ENCODE measurements around the gene MYO5A.

MYO5A gene

DNA sequence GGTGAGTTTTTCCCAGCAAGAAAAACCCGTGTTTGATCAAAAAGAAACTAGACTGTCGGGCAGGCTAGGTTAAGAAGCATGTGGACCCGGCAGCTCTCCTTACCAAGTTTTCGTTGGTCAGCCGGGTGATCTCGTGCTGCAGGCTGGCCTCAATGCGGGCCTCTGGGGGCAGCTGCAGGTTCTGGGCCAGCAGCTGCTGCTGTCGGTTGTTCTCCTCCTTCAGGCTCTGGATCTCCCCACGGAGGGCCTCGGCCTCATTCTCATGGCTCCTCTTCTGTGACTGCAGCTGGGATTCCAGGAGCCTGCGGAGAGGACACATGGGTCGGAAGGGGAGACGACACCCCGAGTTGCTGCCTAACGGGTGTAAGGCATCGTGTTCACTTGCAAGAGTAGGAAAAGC, 188.6 kb downstream of the MYO5A start:
- DNase-seq (ENCODE audit: insufficient read length, low spot score) (no peak), FAIRE-seq (no peak)

DNA sequence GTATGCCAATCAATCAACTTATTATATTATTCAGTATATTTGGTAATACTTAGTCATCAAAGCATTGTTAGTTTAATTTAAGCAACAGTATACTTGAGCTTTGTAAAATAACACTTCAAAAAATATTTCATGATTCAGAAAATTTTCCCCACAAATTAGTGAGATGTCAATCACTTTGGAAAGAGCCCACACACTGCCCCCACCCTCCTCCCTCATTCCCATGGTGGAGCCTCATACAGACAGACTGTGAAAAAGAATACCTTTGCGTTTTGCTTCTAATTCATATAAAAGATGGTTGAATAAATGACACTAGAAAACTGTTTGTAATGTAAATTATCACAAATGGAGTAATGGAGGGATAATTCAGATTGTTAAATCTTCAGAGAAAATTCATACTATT, 189.8 kb downstream of the MYO5A start:
- no peak for DNase-seq (ENCODE audit: insufficient read length, low spot score)
- no peak for FAIRE-seq

DNA sequence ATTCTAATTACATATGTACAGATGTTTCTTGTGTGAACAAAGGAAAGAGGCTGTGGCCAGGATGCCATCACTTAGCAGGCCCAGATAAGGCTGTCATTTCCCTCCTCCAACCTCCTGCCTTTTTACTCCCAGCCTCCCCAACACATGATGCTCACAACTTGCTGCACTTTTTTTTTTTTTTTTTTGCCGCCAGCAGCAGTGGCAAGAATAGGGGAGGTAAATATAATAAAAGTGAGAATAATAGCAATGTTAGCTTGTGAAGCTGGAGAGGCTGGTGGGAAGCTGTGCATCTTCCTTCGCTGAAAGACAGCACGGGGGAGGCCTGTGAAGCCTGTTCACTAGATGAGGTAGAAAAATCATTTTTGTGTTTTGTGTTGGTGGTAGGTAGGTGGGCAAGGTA, 190.6 kb downstream of the MYO5A start:
- DNase-seq (ENCODE audit: insufficient read length, low spot score) (no peak), FAIRE-seq (no peak)

DNA sequence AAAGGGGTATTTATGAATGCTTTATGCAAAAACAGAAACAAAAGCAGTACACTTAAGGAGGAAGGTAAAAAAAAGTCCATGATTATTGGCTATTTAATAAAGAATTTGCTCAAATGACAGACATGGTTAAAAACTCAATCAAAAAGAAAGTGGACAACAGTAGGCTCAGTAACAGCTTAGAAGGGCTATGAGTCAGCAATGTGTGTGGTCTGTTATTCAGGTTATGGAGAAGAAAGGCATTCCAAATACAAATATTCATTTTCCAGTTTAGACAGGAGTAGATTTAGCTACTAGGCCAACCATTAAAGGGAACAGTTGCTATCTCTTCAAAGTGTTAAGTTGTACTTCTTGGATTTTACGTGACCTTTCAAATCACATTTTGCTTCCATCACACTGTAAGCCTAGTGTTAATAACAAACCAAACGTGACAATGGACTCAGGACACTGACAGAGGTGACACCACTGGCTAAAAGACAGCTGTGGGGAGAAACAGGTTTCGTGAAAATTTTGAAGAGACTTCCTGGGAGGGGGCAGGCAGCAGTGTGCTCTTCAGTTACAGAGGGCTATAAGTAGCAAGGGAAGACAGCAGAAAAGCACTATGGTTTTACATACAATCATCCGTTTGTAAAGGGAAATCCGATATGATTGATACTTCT, 191.4 kb downstream of the MYO5A start:
- FAIRE-seq (no peak), DNase-seq (ENCODE audit: insufficient read length, low spot score) (no peak)

DNA sequence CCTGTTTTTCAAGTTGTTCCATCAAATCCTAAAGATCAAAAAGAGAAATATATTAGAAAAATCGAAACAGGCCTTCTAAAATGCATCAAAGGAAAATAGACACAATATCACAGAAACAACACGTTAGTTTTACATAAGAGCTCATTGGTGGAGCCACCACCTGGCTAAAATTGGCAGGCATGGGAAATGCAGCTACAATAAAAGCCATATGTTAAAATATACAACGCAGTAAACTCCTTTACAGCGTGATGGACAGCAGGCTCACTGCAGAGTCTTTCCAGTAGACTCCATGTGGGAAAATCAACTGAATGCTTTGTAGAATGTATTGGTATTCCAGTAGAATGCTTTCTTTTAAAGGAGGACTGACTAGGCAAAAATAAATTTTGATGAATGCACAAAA, 192.2 kb downstream of the MYO5A start:
- FAIRE-seq = peak; percentile 64

DNA sequence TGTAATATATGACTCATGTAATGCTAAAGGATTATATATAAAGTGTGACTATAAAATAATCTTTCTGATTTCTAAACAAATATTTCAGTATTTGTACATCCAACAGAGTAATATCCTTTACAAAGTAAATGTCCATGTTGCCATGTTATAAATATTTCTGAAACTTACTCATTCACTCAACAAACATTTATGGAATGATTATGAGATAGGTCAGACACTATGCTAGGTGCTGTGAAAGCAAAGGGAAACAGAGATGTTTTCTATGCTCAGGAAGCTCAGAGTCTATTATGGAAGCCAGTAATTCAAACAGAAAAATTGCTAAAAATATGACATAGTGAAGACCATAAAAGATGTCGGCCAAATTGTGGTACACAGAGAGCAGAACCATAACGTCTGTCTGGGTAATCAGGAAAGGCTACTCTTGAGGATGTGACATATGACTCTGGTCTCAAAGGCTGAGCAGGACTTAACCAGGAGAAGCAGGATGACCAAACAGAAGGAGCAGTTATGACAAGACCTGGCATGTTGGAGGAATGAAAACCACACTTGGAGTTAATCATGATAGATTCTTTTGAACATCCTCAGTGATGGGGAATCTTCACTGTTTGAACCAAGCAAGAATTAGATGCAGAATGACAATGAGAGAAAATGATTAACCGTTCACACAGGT, 194.1 kb downstream of the MYO5A start:
- DNase-seq (ENCODE audit: insufficient read length, low spot score) (no peak), FAIRE-seq (no peak)

More for the DNA sequence above, 192.2 kb downstream of the MYO5A start:
- no peak for DNase-seq (ENCODE audit: insufficient read length, low spot score)

DNA sequence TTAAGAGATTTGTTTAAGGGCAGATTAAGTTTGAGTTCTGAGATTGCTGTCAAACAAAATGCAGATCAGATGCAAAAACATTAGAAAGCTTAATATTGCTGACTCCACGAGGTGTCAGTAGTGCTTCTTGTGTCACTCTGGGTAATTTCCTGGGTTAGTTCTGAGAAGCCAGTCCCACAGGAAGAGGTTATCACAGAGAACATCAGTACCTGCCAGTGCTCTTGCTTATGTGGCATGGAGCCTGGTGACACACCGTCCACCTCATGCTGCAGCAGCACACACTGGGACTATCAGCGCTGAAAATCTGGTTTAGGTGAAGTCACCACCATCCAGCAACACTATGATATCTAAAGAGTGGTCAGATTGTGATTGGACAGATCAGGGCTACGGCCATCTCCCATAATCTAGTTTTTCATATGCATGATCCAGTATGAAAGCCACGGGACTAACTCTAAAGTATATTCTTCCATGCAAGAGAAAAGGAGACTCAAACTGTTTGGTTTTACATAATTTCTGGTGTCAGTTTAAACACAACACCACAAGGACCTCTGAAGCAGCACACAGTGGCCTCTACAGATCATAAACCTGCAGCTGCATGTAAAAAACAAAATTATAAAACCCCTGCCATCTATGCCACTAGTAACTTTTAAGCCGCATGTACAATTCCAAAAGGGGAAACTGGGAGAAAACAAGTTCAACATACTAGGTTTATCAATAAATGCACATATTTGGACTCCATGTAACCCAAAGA, 197.0 kb downstream of the MYO5A start:
- FAIRE-seq = peak; percentile 95

DNA sequence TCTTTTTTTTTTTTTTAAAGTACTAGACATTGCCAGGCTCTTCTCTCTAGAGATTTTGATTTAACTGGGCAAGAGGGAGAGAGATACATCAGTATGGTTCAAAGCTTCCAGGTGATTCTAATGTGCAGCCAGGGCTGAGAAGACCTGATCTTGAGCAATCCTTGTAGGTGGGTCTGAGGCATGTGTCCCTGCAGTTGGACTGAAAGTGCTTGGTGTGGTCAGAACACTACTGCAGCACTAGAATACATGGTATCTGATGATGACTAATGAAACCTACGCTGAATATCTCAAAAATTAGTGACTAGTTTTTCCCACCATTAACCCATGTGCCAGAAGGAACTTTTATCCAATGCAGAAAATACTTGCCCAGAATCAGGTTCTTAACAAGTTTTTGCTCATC, 198.7 kb downstream of the MYO5A start:
- FAIRE-seq = no peak
- DNase-seq (ENCODE audit: insufficient read length, low spot score) = no peak

More for the DNA sequence above, 197.0 kb downstream of the MYO5A start:
- peak; percentile 61 for DNase-seq (ENCODE audit: insufficient read length, low spot score)

DNA sequence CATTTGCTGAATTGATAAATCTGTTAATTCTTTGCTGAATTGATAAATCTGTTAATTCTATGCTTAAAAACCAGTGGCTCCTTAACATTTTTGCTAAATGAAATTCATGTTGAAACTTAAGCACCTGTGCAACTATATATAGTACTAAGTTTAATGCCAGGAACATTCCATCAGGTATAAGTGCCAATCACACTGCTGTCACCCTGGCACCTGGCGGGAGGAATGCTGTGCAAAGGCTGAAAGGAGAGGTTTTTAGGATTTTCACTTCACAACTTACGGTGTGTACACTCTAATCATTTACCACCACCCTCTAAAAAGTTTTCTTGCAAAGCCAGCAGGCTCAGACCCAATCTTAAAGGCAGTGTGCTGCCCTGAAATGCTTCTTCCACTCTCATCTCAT, 199.5 kb downstream of the MYO5A start:
- DNase-seq (ENCODE audit: insufficient read length, low spot score) (no peak), FAIRE-seq (no peak)

DNA sequence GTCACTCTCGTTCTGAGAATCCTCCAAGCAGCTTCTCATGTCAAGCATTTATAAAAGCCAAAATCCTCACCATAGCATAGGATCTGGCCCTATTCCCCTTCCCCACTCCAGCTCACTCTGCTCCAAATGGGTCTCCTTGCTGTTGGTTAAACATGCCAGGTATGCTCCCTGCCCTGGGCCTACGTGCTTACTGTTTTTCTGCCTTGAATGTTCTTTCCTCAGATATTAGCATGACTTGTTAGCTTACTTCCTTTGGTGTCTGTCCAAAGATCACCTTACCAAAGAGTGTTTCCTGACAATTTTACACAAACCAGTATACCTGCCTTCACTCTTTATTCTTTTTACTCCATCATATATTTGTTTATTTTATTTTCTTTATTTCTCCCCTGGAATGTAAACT, 200.0 kb downstream of the MYO5A start:
- DNase-seq (ENCODE audit: insufficient read length, low spot score) (no peak), FAIRE-seq (no peak)

DNA sequence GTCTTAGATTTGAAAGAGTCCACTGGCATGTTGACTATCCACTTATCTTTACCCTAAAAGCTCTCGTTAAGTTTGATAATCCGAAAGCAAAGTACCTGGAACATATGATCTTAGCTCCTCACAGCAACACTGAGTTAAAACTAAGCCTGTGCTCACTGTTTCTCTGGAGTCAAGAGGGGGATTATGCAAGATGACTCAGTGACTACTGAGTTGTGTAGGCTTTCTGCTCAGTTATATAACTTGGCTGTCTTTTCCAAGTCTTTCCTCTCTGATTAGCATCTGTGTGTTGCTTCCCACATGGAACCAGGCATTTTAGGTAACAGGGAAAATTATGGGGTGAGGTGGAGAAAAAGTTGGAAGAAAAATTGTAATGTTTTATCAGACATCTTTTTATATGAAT, 201.9 kb downstream of the MYO5A start:
- DNase-seq (ENCODE audit: insufficient read length, low spot score) (no peak), FAIRE-seq (no peak)

DNA sequence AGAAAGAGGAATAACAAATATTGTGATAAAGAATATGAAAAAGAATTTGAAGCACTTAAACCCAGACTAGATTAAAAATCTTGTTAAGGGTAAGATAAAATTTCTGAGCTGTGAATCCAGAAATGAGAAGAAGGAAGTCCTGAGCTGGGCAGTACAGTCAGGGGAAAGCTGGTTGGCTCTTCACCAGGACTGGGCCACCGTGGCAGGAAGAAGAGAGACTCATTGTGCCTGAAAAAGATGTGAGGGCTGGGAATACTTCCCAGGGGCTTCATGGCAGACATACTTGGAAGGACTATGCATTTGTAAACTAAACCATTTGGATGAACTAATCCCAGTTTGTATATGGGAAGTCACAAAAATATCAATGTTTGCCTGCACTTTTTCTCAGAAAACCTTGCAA, 204.6 kb downstream of the MYO5A start:
- DNase-seq (ENCODE audit: insufficient read length, low spot score) = no peak

DNA sequence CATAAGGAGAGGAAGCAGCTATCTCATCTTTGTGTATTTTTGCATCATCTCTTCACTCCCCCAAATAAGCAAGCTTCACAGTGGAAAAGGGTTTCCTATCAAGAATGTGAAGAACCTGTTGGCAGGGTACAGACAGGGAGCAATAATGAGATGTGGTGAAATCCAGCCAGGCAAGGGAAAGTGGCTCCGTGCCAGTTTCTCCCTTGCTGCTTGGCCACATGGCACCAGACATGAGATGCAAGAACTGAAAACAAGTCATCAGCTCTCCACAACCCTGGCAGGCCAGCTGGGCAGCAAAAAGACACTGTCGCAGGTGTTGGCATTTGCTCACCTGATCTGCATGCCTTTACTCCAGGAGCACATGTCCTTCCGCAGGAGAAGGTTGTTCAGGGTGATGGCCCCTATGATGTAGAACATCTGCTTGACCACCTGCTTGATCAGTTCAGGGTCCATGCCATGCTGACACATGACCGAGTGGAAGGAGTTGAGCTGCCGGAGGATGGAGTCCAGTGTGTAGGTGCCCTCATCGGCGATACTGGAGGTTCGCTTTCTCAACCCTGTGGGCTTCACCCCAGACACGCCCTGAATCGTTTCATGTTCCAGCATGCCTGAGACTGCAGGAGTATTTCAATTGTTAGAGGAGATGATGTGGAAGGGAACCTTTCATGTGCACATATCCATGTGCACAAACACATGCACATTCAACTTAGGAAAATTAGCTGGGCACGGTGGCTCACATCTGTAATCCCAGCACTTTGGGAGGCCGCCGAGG, 209.8 kb downstream of the MYO5A start:
- FAIRE-seq (no peak), DNase-seq (ENCODE audit: insufficient read length, low spot score) (no peak)

More for the DNA sequence above, 204.6 kb downstream of the MYO5A start:
- no peak for FAIRE-seq

DNA sequence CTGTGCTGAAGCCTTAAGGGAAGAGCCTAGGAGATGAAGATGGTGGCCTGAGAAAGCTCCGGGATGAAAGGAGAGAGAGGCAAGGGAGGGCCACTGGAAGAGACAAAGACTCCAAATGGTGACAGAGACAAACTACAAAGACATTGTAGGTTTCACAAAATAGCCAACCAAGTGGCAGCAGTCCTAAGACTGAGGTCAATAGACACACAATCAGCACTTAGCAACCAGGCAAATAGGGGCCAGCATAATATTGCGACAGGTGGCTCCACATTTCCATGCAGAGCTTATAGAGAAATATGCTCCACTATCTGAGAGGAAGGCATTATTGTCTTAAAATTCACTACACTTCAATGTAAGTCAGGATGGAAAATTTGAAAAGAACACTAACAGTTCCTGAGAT, 211.0 kb downstream of the MYO5A start:
- FAIRE-seq (no peak), DNase-seq (ENCODE audit: insufficient read length, low spot score) (no peak)

DNA sequence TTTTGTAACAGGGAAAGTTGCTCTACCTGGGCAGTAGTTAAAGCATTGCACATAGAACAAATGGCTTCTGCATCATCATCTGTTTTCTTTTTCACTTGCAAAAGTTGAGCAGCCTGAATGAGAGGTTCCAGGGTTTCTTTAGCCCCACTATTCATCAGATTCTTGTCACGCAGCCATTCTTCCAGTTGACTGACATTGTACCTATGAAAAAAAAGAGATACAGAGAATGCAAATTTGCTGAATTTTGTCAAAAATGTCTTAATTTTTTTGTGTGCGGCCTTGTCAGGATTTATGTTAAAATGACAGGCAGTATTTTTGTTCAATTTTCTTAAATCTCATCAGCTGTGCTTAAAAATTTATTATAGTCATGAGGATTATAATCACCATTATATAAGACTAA, 211.7 kb downstream of the MYO5A start:
- no peak for FAIRE-seq

DNA sequence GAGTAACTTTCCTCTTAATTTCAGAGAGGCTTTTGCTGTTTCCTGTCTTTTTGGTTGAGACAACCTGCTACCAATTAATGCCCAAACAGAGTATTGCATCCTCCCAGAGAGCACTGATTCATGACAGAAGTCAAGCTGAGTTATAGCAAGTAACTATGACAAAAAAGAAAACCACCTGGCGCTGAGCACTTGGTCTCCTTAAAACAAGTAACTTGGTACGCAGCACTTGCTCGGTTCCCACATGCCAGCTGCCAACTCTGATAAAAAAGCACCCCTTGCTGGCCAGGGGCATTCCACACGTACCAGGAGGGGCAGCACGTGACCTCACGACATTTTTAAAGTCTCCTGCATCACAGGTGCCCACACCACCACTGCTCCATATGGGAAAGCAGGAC, 219.5 kb downstream of the MYO5A start:
- peak; percentile 14 for FAIRE-seq
- DNase-seq (ENCODE audit: insufficient read length, low spot score) = no peak

More for the DNA sequence above, 211.7 kb downstream of the MYO5A start:
- DNase-seq (ENCODE audit: insufficient read length, low spot score) = no peak

DNA sequence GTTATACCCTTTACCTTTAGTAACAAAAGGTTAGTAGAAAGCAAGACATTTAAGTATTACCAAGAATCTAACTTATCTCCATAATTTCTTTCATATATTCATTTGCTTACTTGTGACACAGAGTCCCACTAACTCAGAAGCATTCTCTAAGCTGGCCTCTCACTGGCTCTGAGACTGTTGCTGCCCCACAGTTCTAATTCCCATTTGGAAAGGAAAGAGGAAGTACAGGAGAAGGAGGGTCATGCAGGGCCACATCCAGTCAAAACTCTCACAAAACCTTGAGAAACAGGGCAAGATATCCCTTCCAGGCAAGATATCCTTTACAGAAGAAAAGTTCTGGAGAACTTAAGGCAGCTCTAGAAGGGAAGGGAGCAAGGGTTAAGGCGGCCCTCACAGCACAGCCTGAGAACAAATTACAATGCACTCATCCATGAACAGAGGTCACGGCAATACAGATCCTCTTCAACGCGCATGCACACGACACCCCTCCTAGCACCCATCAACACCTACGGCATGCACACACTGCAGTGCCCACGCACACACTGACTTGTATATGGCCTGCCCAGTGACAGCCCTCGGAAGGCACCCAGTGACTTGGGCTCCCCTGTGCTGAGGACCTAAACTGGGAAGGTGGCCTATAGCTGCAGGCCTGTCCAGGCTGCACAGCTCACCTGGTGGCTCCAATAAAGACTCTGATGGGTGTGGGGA, 220.1 kb downstream of the MYO5A start:
- no peak for DNase-seq (ENCODE audit: insufficient read length, low spot score)
- FAIRE-seq = peak; percentile 86

DNA sequence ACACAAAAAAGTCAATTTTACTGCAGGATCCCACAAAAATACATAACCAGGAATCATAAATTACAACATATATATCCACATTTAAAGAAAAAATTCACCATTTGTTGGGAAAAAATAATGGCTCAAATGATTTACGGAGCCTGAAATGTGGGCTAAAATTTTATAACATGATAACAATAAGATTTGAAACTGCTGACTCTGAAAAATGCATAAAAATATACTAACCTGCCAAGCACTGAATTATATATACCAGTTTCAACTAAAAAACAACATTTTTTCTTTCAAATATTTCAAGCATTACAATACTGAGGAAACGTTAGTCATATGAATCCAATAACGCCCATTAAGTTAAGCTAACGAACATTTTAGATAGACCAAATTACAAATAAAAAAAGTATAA, 220.8 kb downstream of the MYO5A start:
- FAIRE-seq (no peak), DNase-seq (ENCODE audit: insufficient read length, low spot score) (no peak)

DNA sequence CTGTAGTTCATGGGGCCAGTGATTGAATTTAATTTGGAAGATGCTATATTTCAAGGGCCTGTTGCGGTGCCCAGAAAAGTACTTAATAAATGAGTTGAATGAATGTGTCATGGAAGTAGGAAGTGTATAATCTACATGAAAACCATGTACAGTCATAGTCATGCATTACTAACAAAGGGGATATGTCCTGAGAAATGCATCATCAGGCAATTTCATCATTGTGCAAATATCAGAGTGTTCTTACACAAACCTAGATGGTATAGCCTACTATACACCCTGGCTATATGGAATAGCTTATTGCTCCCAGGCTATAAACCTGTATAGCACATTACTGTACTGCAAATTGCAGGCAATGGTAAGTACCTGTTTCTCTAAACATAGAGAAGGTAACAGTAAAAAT, 222.4 kb downstream of the MYO5A start:
- FAIRE-seq (no peak), DNase-seq (ENCODE audit: insufficient read length, low spot score) (no peak)

DNA sequence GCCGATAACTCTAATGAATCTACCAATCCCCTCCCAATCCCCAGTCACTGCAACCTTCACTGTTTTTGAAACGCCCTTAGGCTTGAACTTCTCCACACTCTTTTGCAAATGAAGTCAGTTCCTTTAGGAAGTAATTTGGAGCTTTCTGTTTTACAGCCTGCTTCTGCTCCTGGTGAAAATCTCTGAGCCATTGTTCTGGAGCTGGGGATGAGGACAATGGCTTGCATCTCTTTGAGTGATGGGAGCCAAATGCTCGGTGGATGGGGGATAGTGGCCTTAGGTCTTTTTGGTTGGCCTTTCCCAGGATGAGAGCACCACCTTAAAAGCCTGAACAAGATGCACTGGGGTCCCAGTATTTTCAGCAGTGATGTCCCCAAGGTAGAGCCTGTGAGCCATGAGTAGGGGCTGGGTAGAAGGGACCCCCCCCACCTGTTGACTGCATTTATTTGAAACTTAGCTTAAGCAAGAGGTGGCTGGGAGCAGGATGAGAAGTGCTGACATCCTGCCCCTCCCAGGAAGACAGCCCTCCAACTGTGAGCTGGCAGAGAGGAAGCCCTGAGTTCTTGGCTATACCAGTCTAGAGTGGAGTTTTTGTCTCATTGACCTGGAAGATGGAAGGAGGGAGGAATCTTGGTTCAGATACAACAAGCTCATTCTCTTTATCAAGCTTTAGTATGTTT, 225.4 kb downstream of the MYO5A start:
- no peak for DNase-seq (ENCODE audit: insufficient read length, low spot score)
- FAIRE-seq = no peak
